Stimulated activated CD8-positive, alpha-beta memory T cell treated with anti-CD3 and anti-CD28 coated beads, Interleukin-7, amount 100 ng/mL, for 24 hours (primary cell): ENCODE results near the gene PRKAR2A.
"Not testable (repeated sequence)": the region's sequence is repeated elsewhere in the genome, so short reads cannot be mapped to it uniquely, and the experiment has no call there.

Source experiments
- DNase-seq: peaks from one replicate; pipeline ENCODE4 v3.0.0-alpha.2; 2020; ENCODE audit warnings: low read depth

Gene PRKAR2A

DNA sequence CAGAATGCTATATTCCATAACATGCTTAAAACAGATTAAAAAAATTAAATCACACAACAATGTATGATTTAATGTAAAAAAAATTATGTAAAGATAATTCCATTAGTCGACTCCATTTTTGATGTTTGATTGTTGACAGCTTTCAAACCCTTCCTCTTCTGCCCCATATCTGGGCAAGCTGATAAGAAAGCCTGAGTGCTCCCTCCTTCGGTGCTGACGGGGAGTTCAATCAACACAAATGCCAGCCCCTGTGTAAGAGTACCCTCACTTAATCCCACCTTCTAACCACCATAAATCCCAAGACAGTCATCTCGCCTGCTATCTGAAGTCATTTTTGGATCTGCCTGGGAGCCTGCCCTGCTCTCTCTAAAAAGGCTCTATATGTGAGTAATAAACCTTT, 70.8 kb downstream of the PRKAR2A start:
- DNase-seq, result no peak

DNA sequence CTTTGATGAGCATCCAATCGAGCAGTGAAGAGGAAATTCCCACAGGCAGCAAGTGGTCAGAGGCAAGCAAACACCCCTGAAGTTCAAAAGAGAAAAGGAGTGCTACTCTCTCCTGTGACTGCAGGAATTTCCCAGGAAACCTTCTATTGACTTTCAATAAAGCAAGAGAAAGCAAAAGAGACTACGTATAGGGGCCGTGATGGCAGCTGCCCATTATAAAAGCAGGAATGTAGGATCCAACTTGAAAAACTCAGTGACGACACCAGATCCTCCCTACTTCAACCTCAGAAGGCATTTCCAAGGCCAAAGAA, 77.5 kb downstream of the PRKAR2A start:
- DNase-seq, result no peak

DNA sequence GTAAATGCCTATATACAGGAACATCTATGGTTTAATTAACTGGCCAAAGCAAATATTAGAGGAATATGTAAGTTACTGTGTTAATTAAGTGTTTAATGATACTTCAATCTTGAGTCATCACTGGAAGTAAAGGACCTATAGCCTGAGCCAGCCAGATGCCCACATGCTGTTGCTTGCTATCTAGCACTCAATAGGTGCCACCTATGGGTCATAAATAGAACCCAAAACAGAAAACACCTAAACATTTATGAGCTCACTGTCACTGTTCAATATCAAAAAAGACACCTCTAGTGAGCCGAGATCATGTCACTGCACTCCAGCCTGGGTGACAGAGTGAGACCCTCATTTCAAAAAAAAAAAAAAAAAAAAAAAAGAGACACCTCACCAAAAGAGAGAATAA, 82.3 kb downstream of the PRKAR2A start:
- DNase-seq, result no peak

DNA sequence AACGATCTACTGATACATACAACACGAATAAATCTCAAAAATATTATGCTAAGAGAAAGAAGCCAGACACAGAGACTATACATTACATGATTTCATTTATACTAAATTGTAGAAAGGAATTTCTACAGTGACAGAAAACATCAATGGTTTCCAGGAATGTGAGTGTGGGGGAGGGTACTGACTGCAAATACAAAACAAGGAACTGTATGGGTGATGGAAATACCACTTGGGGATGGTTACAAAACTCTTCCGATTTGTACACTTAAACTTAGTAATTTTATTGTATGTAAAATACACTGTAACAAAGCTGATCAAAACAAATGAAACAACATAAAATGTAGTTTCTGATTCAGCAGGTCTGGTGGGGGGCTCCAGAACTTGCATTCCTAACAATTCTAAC, 84.9 kb downstream of the PRKAR2A start:
- no peak for DNase-seq

DNA sequence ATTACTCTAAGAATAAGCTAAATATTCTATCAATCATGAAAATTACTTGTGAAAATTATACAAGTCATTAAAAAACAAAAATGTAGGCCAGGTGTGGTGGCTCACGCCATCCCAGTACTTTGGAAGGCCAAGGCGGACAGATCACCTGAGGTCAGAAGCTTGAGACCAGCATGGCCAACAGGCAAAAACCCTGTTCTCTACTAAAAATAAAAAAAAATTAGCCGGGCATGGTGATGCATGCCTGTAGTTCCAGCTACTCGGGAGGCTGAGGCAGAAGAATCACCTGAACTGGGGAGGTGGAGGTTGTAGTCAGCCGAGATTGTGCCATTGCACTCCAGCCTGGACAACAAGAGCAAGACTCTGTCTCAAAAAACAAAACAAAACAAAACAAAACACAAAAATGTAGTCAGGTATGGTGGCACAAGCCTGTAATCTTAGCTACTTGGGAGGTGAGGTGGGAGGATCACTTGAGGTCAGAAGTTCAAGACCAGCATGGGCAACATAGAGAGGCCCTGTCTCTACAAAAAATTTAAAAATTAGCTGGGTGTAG, 87.6 kb downstream of the PRKAR2A start:
- DNase-seq, result not testable (repeated sequence)

DNA sequence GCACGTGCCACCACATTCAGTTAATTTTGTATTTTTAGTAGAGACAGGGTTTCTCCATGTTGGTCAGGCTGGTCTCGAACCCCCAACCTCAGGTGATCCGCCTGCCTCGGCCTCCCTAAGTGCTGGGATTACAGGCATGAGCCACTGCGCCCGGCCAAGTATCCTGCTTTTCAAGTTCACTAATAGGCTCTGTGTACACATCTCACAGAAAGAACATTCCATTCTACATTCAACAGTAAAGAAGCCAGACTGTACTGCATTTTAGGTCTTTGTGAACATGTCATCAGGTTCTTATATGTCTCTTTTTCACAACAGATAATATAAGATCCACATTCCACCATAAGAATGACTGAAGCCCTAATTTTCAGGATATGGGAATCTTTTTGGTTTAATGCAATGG, 88.1 kb downstream of the PRKAR2A start:
- not testable (repeated sequence) for DNase-seq

DNA sequence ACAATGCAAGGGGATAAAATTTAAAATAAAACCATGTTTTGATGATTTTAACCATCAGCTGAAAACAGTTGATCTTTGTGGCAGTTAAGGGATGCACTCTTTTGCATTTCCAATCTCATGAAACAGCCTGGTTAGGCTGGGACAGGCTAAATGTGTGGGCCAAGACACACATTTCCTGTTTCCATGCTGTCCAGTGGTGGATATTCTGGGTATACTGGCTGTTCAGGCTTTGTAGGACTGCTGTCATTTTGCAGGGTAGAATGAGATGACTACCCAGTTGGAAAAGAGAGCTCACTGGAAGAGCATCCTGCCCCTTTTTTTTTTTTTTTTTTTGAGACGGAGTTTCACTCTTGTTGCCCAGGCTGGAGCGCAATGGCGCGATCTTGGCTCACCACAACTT, 88.6 kb downstream of the PRKAR2A start:
- no peak for DNase-seq

DNA sequence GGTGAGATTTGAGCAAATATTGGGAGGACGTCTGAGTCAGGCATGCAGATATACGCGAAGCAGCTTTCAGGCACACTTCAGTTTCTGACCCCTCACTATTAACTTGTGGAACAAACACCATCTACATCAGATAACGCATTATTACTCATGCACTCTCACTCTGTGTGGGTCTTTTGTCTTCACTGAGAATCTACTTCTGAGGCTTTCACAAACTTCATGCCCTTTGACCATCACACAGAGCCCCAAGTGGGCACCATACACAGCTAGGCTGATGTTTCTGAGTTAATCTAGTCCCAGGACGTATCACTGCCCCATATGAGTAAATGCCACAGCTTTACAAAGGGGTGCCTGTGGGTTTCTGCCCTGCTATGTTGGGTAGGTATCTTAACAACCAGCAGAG, 91.0 kb downstream of the PRKAR2A start:
- no peak for DNase-seq

DNA sequence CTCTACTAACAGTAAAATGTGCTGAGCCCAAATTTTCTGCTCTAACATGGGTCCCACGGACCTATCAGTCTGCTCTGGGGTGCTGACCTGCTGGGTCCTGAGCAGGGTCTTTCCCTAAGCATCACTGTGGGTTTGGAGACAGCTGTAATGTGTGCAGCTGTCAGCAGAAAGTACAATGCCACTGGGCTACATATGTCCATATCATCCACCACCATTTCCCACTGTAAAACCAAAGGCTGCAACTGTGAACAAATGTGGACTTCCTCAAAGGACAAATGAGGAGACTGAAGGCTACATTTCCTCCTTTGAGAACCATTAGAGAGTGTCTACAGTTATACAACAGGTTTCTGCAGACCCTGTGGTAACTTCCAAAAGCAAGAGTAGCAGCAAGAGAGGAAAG, 96.8 kb downstream of the PRKAR2A start:
- no peak for DNase-seq

DNA sequence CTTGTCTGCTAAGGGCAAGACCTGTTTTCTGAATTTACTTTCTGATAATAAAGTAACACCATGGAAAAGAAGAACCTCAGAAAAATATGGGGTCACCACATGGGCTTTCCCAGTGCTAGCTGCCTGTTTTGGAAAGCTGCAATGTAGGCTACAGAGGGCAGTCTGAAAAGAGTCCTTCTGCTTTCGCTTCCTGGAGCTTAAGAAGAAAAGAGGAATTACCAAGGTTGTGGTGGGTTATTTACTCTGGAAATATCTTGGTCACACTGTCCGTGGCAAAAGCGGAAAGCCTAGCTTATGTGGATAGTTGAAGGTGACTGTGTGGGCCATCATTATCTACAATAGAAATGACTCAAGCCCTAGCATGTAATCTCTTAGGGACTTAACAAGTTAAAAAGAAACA, 98.9 kb downstream of the PRKAR2A start:
- no peak for DNase-seq

DNA sequence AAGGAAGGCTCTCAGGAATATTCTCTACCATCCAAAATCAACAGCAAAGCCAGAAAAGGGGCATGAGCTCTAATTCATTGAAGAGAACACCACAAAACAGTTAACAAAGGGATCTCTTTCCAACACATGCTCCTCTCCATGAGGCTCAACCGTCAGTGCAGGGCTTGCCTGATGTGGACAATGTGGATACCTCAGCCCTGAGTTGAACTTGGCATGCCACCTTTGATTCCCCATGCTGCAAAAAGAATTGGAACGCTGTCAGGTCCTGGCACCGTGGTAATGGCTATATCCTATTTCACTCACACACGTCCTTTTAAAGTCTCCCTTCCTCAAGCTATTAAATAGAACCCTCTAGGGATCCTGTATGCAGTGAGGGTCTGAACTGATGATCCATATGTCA, 100.0 kb downstream of the PRKAR2A start:
- no peak for DNase-seq

DNA sequence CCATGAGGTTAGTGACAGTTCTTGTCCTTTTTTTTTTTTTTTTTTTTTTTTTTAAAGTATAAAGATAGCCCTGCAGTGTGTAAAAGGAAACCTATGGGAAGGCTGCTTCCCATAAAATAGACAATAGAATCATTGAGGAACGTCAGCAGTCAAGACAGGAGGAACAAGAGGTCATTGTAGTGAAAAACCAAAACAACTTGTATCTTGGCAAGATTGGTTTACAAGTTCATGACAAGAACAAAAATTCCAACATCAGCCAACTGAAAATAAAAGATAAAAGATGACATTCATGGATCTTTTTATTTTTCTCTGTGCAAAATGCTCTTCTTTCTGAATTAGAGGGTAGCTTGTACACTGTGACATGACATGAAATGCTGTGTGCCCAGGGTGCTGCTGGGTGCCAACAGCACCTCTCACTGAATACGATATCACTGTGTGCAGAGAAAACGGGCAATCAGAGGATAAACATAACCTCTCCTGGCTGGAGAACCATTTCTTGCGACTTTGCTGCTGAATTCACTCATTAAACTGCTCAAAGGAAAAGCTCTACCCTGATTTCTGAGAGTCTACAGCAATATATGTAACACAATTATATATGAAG, 100.6 kb downstream of the PRKAR2A start:
- no peak for DNase-seq

DNA sequence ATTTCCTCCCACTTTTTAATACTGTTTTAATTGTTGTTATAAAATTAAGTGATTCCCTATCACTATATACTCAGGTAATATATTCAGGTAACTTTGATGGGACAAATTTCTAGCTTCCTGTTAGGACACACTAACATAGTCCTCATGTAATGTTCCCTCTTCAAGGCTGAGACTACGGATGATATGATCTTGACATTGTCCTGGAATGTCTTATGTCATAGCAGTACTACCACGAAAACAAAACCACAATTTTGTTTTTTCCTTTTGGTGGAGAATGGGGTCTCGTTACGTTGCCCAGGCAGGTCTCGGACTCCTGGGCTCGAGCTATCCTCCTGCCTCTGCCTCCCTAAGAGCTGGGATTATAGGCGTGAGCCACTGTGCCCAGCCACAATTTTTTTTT, 103.9 kb downstream of the PRKAR2A start:
- no peak for DNase-seq

DNA sequence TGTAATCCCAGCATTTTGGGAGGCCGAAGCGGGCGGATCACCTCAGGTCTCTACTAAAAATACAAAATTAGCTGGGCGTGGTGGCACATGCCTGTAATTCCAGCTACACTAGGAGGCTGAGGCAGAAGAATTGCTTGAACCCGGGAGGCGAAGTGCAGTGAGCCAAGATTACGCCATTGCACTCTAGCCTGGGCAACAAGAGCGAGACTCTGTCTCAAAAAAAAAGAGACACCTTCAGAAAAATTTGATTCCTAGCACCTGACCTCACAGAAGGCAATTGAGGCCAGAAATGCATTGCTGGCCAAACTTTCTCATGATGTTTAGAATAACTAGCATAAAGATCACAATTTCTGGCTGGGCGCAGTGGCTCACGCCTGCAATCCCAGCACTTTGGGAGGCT, 106.4 kb downstream of the PRKAR2A start:
- DNase-seq, result not testable (repeated sequence)

DNA sequence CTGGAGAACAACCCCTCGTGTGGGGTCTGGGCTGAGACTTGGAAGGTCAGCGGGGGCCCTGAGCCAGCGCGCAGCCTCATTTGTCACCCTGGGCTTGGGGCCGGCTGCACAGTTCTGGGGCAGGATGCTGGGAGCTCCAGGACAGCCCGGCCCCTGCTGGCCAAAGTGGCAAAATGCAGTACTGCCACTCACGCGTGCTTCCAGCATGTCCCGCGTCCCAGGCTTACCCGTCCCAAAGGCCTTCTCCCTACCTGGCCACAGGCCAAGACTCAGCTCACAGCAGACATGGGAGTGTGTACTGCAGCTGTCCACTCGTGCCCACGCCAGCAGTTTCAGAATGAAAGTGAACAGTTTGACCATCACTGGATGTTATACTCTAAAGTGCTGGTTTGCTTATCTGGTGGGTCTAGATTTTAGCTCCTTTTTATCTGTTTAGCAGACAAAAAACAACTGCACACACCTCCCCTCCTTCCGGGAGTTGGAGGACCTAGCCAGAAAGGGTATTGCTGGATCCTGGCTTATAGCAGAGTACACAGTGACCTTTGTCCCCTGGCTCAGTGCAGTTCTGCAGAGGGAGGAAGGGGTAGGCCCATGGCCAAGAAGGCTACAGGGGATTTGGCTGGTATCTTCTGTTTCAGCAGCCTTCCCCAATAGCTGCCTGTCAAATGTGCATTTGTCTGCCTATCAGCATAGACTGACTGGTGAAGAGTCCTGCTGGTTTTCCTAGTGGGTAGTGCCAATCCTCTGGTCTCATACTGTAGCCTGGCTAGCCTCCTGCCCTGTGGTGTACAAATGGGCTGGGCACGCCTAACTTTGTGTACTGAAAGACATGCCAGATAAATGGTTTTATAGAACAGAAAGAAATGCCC, 107.5 kb downstream of the PRKAR2A start:
- peak; percentile 12 for DNase-seq

DNA sequence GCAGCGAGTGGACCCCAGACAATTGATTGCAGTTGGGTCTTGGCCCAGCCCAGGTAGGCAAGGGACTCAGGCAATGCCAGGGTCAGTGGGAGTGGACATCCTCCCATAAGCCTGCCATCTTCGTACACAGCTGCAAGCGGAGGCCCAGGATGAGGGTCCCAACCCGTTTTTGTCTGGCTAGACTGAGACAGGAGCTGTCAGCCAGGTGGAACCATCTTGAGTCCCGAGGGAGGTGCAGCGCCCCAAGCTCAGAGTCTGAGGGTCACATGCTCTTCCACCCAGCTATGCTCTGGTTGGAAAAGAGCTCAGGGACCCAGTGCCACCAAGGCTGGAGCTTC, 108.1 kb downstream of the PRKAR2A start:
- DNase-seq, result no peak

DNA sequence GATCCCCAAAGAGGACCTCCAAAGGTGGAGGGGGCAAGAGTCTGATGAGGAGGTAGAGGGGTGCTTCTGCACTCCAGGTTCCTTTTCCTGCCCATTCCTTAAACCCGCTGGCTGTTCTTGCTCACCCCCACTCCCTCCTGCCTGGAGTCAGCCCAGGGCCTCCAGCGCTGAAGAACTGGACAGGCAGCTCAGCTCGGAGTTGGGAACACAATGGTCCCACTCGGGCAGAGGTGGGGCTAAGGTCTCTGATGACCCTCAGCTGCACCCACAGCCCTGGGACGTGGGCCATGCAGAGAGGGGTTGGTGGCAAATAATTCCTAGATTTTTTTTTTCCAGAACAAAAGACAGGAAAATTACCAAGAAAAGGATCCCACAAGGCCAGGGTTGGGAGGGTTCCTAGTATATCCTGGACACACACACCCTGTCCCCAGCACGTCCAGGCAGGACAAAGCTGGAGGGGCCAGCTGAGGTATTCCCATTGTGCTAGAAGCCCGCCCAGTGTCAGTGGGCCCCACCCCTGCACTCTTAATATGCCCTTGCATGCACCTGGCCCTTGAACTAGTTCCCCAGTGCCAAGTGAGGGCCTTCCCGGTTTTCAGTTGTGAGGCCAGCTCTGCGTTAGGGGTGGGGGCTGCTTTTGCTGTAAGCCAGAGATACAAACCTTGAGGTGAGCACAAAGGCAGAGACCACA, 108.6 kb downstream of the PRKAR2A start:
- no peak for DNase-seq

DNA sequence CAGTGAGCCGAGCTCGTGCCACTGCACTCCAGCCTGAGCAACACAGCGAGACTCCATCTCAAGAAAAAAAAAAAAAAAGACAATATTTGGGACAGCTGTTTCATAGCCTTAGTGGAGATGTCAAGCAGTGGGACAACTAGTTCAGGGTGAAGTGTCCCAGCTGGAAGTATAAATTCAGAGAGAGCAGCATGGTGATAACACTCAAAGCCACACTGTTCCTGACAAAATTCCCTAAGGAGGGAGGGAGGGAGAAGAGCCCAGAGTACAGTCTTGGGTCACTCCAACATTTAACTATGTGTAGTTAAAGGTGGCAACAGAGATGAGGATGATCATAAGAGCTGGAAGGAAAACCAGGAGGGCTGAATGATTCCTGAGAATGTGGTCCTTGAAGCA, 109.5 kb downstream of the PRKAR2A start:
- no peak for DNase-seq

DNA sequence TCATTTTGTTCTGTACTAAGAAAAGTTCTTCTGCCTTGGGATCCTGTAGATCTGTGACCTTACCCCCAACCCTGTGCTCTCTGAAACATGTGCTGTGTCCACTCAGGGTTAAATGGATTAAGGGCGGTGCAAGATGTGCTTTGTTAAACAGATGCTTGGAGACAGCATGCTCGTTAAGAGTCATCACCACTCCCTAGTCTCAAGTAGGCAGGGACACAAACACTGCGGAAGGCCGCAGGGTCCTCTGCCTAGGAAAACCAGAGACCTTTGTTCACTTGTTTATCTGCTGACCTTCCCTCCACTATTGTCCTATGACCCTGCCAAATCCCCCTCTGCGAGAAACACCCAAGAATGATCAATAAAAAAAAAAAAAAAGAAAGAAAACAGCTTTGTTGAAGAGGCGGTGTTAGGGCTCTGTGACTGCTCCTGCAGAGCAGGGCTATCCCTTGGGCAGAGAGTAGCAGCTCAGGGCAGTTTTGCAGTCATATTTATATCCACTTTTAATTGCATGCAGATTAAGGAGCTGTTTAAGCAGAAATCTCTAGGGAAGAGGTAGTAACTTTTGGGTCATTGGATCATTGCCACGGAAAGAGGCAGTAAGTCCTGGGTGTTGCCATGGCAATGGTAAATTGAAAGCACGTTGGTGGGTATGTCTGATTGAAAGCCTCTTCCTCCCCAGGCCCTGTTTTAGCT, 112.5 kb downstream of the PRKAR2A start:
- not testable (repeated sequence) for DNase-seq

DNA sequence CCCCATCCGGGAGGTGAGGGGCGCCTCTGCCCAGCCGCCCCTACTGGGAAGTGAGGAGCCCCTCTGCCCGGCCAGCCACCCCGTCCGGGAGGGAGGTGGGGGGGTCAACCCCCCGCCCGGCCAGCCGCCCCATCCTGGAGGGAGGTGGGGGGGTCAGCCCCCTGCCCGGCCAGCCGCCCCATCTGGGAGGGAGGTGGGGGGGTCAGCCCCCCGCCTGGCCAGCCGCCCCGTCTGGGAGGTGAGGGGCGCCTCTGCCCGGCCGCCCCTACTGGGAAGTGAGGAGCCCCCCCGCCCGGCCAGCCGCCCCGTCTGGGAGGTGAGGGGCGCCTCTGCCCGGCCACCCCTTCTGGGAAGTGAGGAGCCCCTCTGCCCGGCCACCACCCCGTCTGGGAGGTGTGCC, 113.1 kb downstream of the PRKAR2A start:
- not testable (repeated sequence) for DNase-seq

DNA sequence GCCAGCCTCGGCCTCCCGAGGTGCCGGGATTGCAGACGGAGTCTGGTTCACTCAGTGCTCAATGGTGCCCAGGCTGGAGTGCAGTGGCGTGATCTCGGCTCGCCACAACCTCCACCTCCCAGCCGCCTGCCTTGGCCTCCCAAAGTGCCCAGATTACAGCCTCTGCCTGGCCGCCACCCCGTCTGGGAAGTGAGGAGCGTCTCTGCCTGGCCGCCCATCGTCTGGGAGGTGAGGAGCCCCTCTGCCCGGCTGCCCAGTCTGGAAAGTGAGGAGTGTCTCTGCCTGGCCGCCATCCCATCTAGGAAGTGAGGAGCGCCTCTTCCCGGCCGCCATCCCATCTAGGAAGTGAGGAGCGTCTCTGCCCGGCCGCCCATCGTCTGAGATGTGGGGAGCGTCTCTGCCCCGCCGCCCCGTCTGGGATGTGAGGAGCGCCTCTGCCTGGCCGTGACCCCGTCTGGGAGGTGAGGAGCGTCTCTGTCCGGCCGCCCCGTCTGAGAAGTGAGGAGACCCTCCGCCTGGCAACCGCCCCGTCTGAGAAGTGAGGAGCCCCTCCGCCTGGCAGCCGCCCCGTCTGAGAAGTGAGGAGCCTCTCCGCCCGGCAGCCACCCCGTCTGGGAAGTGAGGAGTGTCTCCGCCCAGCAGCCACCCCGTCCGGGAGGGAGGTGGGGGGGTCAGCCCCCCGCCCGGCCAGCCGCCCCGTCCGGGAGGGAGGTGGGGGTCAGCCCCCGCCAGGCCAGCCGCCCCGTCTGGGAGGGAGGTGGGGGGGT, 113.7 kb downstream of the PRKAR2A start:
- not testable (repeated sequence) for DNase-seq

DNA sequence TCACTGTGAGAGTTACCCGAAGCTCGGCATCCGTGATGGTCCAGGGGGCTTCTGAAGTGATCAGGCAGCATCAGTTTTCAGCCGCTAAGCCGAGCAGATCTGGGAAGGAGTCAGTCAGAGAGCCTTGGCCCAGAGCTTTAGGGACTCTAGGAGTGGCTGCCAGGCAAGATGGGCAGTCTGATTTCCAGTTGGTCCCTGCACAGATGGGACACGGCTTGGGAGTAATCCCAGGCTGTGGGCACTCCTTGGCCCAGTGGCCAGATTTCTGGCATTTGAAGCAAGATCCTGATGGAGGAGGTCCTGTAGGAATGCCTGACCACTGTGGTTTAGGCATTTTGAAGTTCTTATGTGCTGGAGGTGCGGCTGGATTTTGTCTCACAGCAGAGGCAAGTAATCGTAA, 120.2 kb downstream of the PRKAR2A start:
- DNase-seq, result no peak
